ENCODE measurements around the gene IL1RAP. TPM values are rescaled to one million over a fixed set of nuclear protein-coding genes. Genes with fewer than 3 reads are reported as not detected.

Gene IL1RAP
- total RNA-seq, 1 donor from 2014 or later, result 4.4 TPM

GRCh38 chr3:190579514-190580137 lies 65.7 kb downstream of the IL1RAP start:
- H3K36me3 Mint-ChIP-seq (ENCODE audit: low read depth), result no peaks in the 10 kb centered on the region
- H3K9me3 Mint-ChIP-seq, result peaks cover 5% of the 10 kb centered on the region
- no peak for DNase-seq (ENCODE audit: low read depth, low spot score)
- no peaks in the 10 kb centered on the region for H3K4me1 Mint-ChIP-seq
- no peak for TF ChIP-seq CTCF (conservative IDR thresholded peaks at IDR 0.05)
- no peaks in the 10 kb centered on the region for H3K27me3 Mint-ChIP-seq (ENCODE audit: low read depth)
- H3K4me3 Mint-ChIP-seq, result no peak overlapping the region
- no peak overlapping the region for H3K27ac Mint-ChIP-seq (ENCODE audit: unreplicated experiment)

GRCh38 chr3:190580417-190580816 lies 66.5 kb downstream of the IL1RAP start:
- Mint-ChIP-seq H3K4me3 (no peak overlapping the region), H3K27ac (ENCODE audit: unreplicated experiment) (no peak overlapping the region), H3K4me1 (no peaks in the 10 kb centered on the region), H3K9me3 (peaks cover 5% of the 10 kb centered on the region), H3K27me3 (ENCODE audit: low read depth) (no peaks in the 10 kb centered on the region), H3K36me3 (ENCODE audit: low read depth) (no peaks in the 10 kb centered on the region)
- no peak for TF ChIP-seq CTCF (conservative IDR thresholded peaks at IDR 0.05)
- no peak for DNase-seq (ENCODE audit: low read depth, low spot score)

GRCh38 chr3:190581041-190581541 lies 67.2 kb downstream of the IL1RAP start:
- TF ChIP-seq CTCF (conservative IDR thresholded peaks at IDR 0.05), result no peak
- Mint-ChIP-seq H3K36me3 (ENCODE audit: low read depth) (no peaks in the 10 kb centered on the region), H3K4me3 (no peak overlapping the region), H3K4me1 (peaks cover 5% of the 10 kb centered on the region), H3K9me3 (peaks cover 5% of the 10 kb centered on the region), H3K27ac (ENCODE audit: unreplicated experiment) (no peak overlapping the region), H3K27me3 (ENCODE audit: low read depth) (no peaks in the 10 kb centered on the region)
- no peak for DNase-seq (ENCODE audit: low read depth, low spot score)

- Mint-ChIP-seq H3K27ac (ENCODE audit: unreplicated experiment) (no peak overlapping the region), H3K4me3 (no peak overlapping the region)
These were observed 68.8 kb downstream of the IL1RAP start for GRCh38 chr3:190582667-190583066.

GRCh38 chr3:190585805-190586630 lies 72.1 kb downstream of the IL1RAP start:
- H3K27me3 Mint-ChIP-seq (ENCODE audit: low read depth), result no peaks in the 10 kb centered on the region
- H3K27ac Mint-ChIP-seq (ENCODE audit: unreplicated experiment), result peak overlapping the region; percentile 63
- H3K4me3 Mint-ChIP-seq, result no peak overlapping the region
- peaks cover 13% of the 10 kb centered on the region for H3K4me1 Mint-ChIP-seq
- no peaks in the 10 kb centered on the region for H3K9me3 Mint-ChIP-seq
- no peak for DNase-seq (ENCODE audit: low read depth, low spot score)
- TF ChIP-seq CTCF (conservative IDR thresholded peaks at IDR 0.05), result no peak
- no peaks in the 10 kb centered on the region for H3K36me3 Mint-ChIP-seq (ENCODE audit: low read depth)

More at GRCh38 chr3:190582667-190583066, 68.8 kb downstream of the IL1RAP start:
- peaks cover 5% of the 10 kb centered on the region for H3K9me3 Mint-ChIP-seq
- H3K36me3 Mint-ChIP-seq (ENCODE audit: low read depth), result no peaks in the 10 kb centered on the region
- no peak for DNase-seq (ENCODE audit: low read depth, low spot score)
- no peak for TF ChIP-seq CTCF (conservative IDR thresholded peaks at IDR 0.05)
- no peaks in the 10 kb centered on the region for H3K27me3 Mint-ChIP-seq (ENCODE audit: low read depth)
- peaks cover 13% of the 10 kb centered on the region for H3K4me1 Mint-ChIP-seq
